NCI-H2081 treated with DMSO at 0.1 percent for 48 hours (cell line): Measurements from ENCODE around the gene AHI1.

Source experiments
- DNase-seq: peaks from one replicate; lab custom pipeline; 2025; lab: John Stamatoyannopoulos, UW

The AHI1 gene

GRCh38 chr6:135296715-135297114, 200.8 kb downstream of the AHI1 start:
- DNase-seq, result no peak

- no peak for DNase-seq
Measured at GRCh38 chr6:135295085-135295484, 202.5 kb downstream of the AHI1 start.

DNA sequence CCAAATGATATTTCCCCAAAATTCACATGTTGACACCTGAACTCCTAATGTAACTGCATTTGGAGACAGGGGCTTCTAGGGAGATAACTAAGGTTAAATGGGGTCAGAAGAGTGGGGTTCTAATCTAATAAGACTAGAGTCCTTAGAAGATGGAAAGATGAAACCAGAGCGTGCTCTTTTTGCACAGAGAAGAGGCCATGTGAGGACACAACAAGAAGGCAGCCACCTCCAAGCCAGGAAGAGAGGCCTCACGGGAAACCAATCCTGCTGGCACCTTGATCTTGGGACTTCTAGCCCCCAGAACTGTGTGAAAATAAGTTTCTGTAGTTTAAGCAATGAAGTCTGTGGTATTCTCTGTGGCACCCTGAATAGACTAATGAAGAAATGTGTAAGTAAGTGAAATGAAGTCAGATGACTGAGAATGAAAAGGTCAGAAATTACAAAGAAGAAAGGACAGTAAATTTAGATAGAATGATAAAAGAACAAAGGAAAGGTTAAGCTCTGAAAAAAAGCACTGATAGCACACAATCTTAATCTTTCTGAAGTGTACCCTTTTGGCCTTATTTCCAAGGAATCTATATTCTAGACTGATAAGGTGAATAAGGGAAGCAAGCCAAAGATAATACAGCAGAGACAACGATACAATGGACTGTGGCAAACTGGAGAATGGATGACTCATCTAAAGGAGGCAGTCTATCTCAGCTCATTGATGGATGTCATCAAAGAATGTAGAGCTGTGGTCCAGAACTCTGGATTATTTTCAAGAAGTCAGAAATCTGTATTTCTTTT, 206.1 kb downstream of the AHI1 start:
- no peak for DNase-seq

- DNase-seq, result no peak
Measured at GRCh38 chr6:135289816-135290215, 207.7 kb downstream of the AHI1 start.

DNA sequence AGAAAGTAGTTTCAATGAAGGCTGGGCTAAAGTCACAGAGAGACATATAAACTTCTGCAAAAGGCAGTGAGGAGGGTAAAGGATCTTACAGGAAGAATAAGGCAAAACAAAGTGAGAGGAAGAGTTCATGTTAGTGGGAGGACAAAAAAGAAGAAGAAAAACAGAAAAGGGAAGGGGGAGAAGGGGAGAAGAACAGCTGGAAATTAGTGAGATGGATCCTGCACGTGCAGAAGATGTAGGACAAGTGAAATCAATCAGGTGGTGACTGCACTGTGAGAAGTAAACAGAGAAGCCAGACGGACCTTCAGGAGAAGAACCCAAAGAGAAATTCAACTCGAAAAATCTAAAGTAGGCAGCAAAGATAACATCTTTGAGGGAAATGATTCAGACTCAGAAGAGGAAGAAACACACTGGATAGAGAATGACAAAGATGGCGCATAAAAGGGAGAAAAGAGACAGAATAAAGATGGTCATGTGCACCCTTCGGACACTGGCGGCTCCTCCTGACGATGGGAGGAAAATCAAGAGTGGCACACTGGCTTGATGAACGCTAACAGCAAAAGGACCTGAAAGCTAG, 210.5 kb downstream of the AHI1 start:
- no peak for DNase-seq

DNA sequence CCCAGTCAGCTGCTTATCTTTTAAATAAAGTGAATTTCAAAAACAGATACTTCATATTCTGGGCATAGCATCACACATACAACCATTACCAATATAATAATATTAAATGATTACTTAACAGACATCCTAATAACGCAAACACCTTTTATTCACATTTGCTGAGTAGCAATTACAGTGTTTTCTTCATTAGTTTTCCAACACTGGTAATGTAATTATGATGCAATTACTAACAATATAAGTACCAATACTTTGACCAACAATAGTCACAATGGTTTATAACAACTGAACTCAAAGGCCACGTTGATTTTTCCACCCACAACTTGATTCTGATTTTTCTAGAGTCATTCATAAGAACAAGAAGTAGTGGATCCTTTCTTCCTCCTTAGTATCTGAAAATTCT, 212.4 kb downstream of the AHI1 start:
- DNase-seq, result no peak

- no peak for DNase-seq
Measured at GRCh38 chr6:135283926-135284325, 213.6 kb downstream of the AHI1 start.

DNA sequence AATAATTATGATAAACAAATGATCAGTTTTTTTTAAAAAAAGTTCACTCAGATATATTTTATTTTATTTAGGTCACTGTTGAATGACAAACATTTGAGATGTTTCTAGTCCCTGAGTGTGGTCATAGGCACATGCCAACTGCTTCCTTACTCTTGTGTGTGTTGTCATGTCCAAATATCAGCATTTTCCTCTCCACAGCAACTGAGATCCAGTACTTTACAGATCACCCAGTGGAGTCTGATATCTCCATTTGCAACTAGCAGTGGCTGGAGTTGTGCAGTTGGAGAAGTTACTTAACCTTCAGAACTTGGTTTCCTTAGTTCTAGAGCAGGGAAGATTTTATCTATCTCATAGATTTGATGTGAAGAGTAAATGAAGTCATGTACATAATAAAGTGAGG, 215.1 kb downstream of the AHI1 start:
- DNase-seq, result no peak

DNA sequence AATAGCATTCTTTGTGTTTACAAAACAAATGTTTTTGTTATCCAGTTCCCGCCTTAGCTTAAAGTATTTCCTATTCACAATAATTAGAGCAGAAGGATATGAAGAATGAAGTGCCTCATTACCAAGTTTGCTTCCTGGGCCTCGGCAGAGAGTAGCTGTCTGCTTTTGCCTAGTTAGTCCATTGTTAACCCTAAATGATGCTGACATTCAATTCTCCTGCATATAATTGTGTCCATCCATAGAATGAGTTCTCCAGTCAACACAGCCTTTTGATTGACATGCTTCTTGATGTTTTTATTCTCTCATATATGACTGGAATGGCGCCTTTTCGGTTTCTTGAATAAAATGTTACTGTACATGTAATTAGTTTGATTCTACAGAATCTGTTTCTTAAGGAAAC, 215.6 kb downstream of the AHI1 start:
- DNase-seq, result no peak

- no peak for DNase-seq
Measured at GRCh38 chr6:135281227-135281626, 216.3 kb downstream of the AHI1 start.

- DNase-seq, result no peak
Measured at GRCh38 chr6:135280375-135281136, 217.0 kb downstream of the AHI1 start.

DNA sequence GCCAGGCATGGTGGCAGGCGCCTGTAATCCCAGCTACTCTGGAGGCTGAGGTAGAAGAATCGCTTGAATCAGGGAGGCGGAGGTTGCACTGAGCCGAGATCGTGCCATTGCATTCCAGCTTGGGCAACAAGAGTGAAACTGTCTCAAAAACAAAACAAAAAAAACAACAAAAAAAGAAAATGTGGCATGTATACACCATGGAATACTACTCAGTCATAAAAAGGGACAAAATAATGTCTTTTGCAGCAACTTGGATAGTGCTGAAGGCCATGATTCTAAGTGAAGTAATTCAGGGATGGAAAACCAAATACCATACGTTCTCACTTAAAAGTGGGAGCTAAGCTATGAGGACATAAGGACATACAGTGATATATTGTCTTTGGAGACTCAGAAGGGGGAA, 220.1 kb downstream of the AHI1 start:
- DNase-seq, result no peak

DNA sequence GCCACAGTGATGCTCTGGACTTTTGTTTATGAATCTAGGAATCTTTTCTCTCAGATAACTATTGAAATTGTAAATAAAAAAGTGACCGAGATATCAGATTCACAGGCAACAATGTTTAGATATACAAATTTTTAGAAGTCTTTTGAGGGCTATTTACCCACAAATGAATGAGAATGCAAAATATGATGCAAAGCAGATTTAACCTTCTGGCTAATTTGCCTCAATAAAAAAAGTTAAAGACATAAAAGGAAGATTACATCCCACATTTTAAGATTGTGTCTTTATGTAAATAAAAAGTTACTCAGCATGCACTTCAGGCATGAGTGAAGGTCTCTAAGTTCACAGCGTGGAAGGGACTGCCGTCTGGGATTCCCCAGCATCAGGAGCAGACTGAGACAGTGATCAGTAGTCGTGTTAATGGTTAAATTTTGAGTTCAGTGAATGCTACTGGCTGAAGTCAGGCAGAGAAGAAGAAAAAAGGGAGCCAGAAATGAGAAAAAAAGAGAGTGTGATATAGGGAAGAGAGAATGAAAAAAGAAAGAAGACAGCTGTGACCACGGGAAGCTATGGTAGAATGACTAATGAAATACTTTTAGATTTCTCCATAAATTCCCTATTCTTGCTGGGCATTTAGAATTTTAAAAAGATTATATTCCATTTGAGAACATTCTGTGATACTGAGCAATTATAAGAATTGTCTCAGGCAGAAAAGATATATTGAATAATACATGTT, 222.8 kb downstream of the AHI1 start:
- DNase-seq, result no peak

DNA sequence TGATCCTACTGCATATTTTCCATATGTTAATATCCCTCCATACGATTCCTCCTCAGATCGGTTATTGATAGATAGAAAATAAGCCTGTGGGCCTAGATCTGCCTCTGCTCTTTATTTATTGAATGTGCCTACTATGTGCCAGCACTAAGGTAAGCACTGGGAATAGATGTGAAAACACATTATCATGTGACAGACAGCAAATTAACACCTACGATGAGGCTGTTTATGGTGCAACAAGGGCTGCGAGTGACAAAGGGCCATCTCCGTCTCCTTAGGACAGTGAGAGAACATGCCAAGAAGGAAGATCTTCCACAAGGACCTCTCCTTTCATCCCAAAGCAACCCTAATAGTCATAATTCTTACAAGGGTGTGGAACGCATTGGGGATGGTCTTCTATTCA, 225.9 kb downstream of the AHI1 start:
- DNase-seq, result no peak

DNA sequence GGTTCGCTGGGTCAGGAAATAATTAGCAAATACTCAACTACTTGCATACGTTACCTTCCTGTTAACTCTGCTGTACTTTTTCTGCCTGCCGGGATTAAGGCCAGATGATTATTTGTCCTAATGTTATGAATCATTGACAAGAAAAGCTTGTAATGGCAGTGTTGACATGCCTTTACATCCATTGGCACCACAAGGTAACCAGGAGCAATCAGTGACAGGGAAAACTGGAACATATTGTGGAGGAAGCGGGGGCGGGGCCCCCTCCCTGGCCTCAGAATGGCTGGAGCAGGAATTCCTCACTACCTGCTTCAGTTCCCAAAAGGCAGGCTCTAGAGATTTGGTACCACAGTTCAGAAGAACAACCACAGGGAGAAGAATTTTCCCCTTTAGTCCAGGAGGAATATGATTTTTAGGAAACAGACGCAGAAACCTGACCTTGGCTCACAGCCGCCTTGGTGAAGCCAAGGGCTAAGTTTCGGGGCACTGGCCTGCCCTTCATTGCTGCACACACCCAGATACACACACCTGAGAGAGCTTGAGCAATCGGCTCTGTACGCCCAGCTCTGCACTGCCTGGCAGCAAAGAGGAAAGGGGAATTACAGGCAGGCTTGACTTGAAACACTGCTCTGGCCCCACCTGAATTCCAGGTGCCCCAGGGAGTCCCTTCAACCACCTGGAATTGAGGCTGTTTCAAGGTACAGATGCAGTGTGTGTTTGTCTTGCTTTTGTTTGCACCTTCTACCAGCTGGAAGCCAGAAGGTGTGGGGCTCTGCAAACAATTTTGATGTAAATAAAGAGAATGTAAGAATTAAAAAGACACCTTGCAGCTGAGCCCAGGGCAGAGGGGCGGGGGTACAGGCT, 226.6 kb downstream of the AHI1 start:
- DNase-seq, result no peak

DNA sequence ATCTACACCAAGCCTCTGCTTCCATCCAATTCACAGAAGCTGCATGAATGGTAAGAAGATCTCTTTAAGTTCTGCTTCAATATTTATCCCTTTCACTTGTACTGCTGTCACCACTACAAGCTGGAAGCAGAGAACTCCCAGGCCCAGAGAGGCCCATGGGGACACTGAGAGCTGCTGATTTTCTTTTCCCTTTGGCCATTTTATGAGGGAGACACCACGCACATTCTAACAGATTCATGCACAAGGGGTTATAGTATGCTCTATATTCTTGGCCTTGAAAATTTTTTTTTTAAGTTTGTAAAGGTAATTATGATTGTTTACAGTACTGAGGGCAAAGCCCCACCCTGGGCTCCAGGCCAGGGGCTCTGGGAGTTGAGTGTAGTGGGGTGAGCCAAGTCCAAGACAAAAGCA, 228.1 kb downstream of the AHI1 start:
- DNase-seq, result no peak

DNA sequence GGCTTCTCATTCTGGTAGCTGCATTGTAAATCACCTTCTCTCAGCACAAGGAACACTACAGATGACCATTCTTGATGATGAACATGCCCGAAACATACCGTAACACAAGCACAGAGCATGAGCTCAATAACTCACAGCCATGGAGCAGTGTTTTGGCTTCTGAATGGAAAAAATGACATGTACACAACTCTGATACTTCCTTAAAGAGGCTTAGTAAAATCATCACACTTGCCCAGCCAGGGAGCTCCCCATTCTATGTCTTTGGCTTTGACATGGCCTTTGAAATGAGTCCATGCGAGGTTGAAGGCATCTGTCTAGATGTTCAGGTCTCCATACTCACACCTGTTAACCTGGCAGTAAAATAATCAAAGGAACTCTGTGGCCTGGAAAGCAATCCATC, 228.8 kb downstream of the AHI1 start:
- DNase-seq, result no peak

DNA sequence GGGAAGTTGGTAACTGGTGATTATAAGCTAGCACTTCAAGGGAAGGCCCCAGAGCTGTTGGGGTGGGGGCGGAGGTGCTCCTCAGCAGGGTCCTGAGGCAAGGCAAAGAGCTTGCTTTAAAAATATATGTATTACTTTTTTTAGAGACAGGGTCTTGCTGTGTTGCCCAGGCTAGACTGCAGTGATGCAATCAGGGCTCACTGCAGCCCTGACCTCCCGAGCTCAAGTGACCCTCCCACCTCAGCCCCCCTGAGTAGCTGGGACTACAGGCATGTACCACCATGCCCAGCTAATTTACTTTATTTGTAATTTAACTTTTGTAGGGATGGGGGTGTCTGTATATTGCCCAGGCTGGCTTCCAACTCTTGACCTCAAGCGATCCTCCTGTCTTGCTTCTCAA, 229.3 kb downstream of the AHI1 start:
- no peak for DNase-seq

DNA sequence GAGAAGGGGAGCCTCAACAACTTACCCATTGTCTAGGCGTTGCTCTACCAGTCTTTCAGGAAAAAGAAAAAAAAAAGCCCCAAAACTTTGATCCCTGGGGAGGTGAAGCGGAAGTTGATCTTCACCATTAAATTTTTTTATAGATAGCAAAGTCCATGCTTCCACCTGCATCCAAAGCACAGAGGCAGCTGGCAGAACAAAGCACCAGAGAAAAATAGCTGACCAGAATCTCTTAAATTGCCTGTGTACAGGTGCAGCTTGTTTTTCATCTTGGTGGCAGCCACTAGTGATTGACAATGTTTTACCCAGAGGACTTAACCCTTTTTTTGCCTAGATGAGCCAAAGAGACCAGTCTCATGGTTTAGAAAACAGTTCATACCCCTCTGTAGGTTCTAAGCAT, 230.5 kb downstream of the AHI1 start:
- DNase-seq, result peak; percentile 15

- no peak for DNase-seq
Measured at GRCh38 chr6:135266675-135267074, 230.9 kb downstream of the AHI1 start.

DNA sequence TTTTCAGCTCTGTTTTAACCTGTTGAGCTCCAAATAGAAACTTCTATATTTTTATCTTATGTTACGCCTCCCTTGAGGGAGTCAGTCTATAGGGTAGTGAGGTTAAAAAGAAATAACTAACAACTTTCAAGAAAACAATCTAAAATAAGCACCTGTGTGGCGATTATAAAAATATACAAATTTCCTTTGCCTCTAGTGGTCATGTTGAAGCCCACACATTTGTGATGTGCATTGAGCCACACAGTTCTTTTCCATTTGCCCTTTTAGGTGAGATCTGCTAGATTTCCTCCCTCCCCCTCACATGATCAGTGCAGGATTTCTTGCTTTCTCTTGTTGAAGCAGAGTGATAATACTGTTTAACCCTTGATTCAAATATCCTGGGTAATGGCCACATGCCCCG, 232.3 kb downstream of the AHI1 start:
- no peak for DNase-seq
